Activated B cell treated with CpG ODN at 0.5 μM for 24 hours (primary cell): Measurements from ENCODE around the gene SLC6A6. TPM values are rescaled to one million over a fixed set of nuclear protein-coding genes. Genes with fewer than 3 reads are reported as not detected.

ENCODE experiments used
- ATAC-seq: fragments of 200-7000 bp; cut with Tn5 transposase; one replicate; pipeline ENCODE4 v1.10.0; 2021; ENCODE audit warnings: low read depth, mild to moderate bottlenecking, moderate library complexity
- CTCF ChIA-PET: fragments of 350-600 bp; sonication (Branson Sonifier 250); formaldehyde crosslinking; loops from one replicate; lab custom pipeline; 2021; ENCODE audit warnings: antibody characterized with exemption; lab: Charles Lee
- POLR2A ChIA-PET: fragments of 350-600 bp; sonication (Branson Sonifier 250); formaldehyde crosslinking; loops from one replicate; lab custom pipeline; 2021; ENCODE audit warnings: antibody characterized with exemption; lab: Charles Lee
- DNase-seq: peaks from one replicate; pipeline ENCODE4 v3.0.0; 2022
- H3K27ac Mint-ChIP-seq: one replicate; pipeline ENCODE4 v1.8.0; 2020; ENCODE audit warnings: mixed read lengths
- H3K27me3 Mint-ChIP-seq: one replicate; pipeline ENCODE4 v1.8.0; 2021; ENCODE audit warnings: mixed read lengths
- H3K36me3 Mint-ChIP-seq: one replicate; pipeline ENCODE4 v1.8.0; 2021; ENCODE audit warnings: low read depth, mixed read lengths
- H3K4me1 Mint-ChIP-seq: one replicate; pipeline ENCODE4 v1.8.0; 2021; ENCODE audit warnings: mixed read lengths
- H3K4me3 Mint-ChIP-seq: one replicate; pipeline ENCODE4 v1.8.0; 2020; ENCODE audit warnings: mild to moderate bottlenecking, mixed read lengths
- H3K9me3 Mint-ChIP-seq: one replicate; pipeline ENCODE4 v1.8.0; 2020; ENCODE audit warnings: mixed read lengths
- CTCF ChIP-seq: fragments of 200-600 bp; IDR thresholded peaks from one replicate; pipeline ENCODE4 v1.8.0; 2022; ENCODE audit warnings: antibody characterized with exemption, mild to moderate bottlenecking
- intact Hi-C: fragments of 100-400 bp; cut with micrococcal nuclease; formaldehyde crosslinking; loops from one replicate; pipeline ENCODE4 v1.15.1; 2024
- total RNA-seq: library from RNA; stranded (reverse); gene quantifications from 2 replicates; pipeline ENCODE4 v1.2.3, GENCODE V29; 2022

The SLC6A6 gene
- total RNA-seq, 1 donor from 2014 or later = 67.3 TPM

- no peaks in the 10 kb centered on the region for H3K27me3 Mint-ChIP-seq
- no peaks in the 10 kb centered on the region for H3K9me3 Mint-ChIP-seq
- ChIA-PET POLR2A (no interaction called here), CTCF (no interaction called here)
- no peak overlapping the region for H3K27ac Mint-ChIP-seq
- TF ChIP-seq CTCF = no peak
- ATAC-seq = no peak
- H3K4me3 Mint-ChIP-seq = no peak overlapping the region
- H3K36me3 Mint-ChIP-seq = peaks cover 79% of the 10 kb centered on the region
- no peaks in the 10 kb centered on the region for H3K4me1 Mint-ChIP-seq
- intact Hi-C loops = no loop called here
- no peak for DNase-seq
Observed at GRCh38 chr3:14446988-14447570, 44.7 kb downstream of the SLC6A6 start.

GRCh38 chr3:14448063-14448462 is 45.7 kb downstream of the SLC6A6 start:
- intact Hi-C loops = no loop called here
- ChIA-PET CTCF (no interaction called here), POLR2A (no interaction called here)
- ATAC-seq (no peak), DNase-seq (no peak)
- H3K4me1 Mint-ChIP-seq = no peaks in the 10 kb centered on the region
- H3K27ac Mint-ChIP-seq = no peak overlapping the region
- peaks cover 86% of the 10 kb centered on the region for H3K36me3 Mint-ChIP-seq
- no peaks in the 10 kb centered on the region for H3K27me3 Mint-ChIP-seq
- H3K4me3 Mint-ChIP-seq = no peak overlapping the region
- no peak for TF ChIP-seq CTCF
- no peaks in the 10 kb centered on the region for H3K9me3 Mint-ChIP-seq

GRCh38 chr3:14448756-14449727 is 46.6 kb downstream of the SLC6A6 start:
- ChIA-PET CTCF (interaction anchor here (1.5 kb wide), 1 partner anchor 12 kb away, joined by 4 read pairs; no protein-coding TSS in a partner anchor), POLR2A (no interaction called here)
- H3K36me3 Mint-ChIP-seq = peaks cover 90% of the 10 kb centered on the region
- intact Hi-C loops = no loop called here
- H3K4me3 Mint-ChIP-seq = no peak overlapping the region
- ATAC-seq (no peak), DNase-seq (no peak)
- TF ChIP-seq CTCF = no peak
- H3K4me1 Mint-ChIP-seq = peaks cover 7% of the 10 kb centered on the region
- H3K9me3 Mint-ChIP-seq = no peaks in the 10 kb centered on the region
- no peak overlapping the region for H3K27ac Mint-ChIP-seq
- no peaks in the 10 kb centered on the region for H3K27me3 Mint-ChIP-seq

GRCh38 chr3:14450506-14450905 is 48.1 kb downstream of the SLC6A6 start:
- no peak for TF ChIP-seq CTCF
- H3K9me3 Mint-ChIP-seq = no peaks in the 10 kb centered on the region
- peaks cover 10% of the 10 kb centered on the region for H3K4me1 Mint-ChIP-seq
- intact Hi-C loops = no loop called here
- H3K36me3 Mint-ChIP-seq = peaks cover 91% of the 10 kb centered on the region
- ChIA-PET POLR2A (no interaction called here), CTCF (interaction anchor here (0.8 to 1.1 kb wide), 2 partner anchors 17 to 247 kb away, joined by 3 to 4 read pairs; no protein-coding TSS in a partner anchor)
- no peak overlapping the region for H3K4me3 Mint-ChIP-seq
- ATAC-seq = no peak
- H3K27ac Mint-ChIP-seq = no peak overlapping the region
- no peak for DNase-seq
- H3K27me3 Mint-ChIP-seq = no peaks in the 10 kb centered on the region
